HG03139 (cell line): ENCODE data around the gene FAM50B.
"Not testable (repeated sequence)": the region's sequence is repeated elsewhere in the genome, so short reads cannot be mapped to it uniquely, and the experiment has no call there.

ENCODE experiments used
- ATAC-seq: cut with Tn5 transposase; IDR thresholded peaks from one replicate; pipeline ENCODE4 v1.9.1; 2021; ENCODE audit not compliant: unreplicated experiment

The FAM50B gene

DNA sequence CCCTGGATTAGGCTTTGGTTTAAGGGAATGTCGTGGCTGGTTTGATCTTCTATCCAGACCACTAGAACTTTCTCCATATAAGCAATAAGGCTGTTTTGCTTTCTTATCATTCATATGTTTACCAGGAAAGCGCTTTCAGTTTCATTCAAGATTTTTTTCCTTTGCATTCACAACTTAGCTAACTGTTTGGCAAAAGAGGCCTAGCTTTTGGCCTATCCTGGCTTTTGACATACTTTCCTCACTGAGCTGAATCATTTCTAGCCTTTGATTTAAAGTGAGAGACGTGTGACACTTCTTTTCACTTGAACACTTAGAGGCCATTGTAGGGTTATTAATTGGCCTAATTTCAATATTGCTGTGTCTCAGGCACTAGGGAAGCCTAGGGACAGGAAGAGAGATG is 1.7 kb upstream of the FAM50B start:
- ATAC-seq, result no peak

DNA sequence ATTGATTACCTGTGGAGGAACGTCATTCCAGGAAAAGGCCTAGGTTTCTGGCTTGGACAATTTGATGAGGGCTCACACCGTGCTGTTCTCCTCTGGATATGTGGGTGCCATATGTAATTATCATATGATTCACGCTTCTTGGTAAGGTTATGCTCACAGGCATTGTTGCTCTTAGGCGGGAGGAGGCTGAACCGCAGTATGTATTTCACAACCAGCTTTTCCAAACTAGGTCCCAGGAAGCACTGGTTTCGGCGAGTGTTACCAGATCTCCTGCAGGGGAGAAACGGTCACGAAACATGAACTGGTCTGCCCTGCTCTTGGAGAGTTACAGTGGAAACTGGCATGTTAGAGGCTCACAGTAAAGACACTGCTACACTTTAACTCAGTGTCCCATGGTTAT is 793 bp upstream of the FAM50B start:
- no peak for ATAC-seq

DNA sequence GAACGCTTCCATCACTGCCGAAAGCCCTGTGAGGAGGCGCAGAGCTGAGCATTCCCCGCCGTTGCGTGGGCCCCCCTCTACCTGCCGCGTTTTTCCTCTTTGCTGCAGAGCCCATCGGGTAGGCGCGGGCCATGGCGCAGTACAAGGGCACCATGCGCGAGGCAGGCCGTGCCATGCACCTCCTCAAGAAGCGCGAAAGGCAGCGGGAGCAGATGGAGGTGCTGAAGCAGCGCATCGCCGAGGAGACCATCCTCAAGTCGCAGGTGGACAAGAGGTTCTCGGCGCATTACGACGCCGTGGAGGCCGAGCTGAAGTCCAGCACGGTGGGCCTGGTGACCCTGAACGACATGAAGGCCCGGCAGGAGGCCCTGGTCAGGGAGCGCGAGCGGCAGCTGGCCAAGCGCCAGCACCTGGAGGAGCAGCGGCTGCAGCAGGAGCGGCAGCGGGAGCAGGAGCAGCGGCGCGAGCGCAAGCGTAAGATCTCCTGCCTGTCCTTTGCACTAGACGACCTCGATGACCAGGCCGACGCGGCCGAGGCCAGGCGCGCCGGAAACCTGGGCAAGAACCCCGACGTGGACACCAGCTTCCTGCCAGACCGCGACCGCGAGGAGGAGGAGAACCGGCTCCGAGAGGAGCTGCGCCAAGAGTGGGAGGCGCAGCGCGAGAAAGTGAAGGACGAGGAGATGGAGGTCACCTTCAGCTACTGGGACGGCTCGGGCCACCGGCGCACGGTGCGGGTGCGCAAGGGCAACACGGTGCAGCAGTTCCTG is 693 bp downstream of the FAM50B start:
- no peak for ATAC-seq

DNA sequence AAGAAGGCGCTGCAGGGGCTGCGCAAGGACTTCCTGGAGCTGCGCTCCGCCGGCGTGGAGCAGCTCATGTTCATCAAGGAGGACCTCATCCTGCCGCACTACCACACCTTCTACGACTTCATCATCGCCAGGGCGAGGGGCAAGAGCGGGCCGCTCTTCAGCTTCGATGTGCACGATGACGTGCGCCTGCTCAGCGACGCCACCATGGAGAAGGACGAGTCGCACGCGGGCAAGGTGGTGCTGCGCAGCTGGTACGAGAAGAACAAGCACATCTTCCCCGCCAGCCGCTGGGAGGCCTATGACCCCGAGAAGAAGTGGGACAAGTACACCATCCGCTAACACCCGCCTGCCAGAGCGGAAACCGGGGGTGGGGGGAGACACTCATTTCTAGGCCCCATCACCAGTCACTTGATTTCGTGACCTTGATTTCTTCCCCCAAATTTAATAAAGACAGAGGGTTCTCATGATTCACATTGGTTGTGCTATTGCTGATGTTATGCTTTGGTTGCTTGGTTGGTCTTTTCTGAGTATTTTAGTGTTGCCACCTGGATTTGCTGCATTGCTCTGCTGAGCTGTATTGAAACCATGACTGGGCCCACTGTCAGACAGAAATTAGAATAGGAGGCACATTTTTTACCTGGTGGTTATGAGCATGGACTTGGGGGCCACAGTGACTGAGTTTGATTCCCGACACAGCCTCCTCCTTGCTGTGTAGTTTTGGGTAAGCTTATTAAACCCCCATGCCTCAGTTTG is 1.5 kb downstream of the FAM50B start:
- ATAC-seq, result no peak

DNA sequence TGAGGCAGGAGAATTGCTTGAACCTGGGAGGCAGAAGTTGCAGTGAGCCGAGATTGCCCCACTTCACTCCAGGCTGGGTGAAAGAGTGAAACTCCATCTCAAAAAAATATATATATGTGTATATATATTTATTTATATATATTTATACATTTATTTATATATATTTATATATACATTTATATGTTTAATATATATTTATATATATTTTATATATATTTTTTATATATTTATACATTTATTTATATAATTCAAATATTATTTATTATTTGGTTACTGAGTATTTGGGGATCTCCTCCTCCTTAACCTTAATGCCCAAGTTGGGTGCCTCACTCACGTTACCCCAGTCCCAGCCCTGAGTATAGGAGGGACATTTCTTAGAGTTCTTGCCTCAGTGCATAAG is 2.7 kb downstream of the FAM50B start:
- ATAC-seq, result no peak

DNA sequence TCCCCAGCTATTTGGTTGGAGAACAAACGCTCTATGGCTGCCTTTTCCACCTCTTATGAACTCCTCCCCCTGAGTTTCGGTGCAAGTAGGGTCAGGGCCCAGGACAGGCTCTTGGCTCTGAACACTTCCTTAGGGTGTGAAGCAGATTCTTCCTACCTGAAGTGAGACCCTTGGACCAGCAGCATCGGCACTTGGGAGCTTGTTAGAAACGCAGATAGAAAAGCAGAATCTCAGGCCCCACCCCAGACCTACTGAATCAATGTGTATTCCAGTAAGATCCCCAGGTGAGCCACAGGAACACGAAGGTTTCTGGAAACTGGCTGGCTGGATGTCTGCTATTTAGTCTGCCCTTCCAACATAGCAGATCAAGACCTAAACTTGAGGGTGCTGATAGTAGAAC is 3.2 kb downstream of the FAM50B start:
- no peak for ATAC-seq

DNA sequence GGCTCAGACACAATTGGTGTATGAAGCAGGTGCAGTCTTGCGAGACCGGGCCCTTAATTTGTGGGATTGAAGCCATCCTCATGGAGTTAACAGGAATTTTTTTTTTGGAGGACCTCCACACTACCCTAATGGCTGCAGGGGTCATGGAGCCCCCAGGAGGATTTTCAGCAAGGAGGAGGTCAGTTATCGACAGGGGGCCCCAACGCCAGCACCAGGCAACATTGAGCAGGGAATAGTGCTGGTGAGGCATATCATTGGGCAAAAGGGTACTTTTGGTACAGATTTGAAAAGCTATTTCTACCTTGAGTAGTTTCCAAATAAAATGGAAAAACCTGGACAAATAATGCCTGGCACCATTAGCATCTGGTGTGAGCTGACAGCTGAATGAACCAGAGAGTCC is 6.7 kb downstream of the FAM50B start:
- no peak for ATAC-seq

DNA sequence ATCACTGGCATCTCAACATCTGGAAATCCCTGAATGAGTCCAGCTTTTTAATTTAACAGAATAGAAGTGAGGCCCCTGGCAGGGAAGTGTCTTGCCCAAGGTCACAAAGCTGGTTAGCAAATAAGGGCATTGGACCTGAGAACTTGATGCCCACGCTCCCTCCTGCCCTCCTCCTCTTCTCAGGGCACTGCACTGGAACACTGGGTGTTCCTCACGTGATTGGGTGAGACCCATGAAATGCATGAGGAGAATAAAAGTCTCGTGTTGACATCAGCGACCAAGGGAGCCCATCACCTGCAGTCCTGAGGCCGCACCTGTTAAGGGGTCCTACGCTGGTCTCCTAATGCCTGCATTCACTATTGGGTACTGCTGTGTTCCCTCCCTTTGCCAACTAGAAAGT is 7.4 kb downstream of the FAM50B start:
- no peak for ATAC-seq

DNA sequence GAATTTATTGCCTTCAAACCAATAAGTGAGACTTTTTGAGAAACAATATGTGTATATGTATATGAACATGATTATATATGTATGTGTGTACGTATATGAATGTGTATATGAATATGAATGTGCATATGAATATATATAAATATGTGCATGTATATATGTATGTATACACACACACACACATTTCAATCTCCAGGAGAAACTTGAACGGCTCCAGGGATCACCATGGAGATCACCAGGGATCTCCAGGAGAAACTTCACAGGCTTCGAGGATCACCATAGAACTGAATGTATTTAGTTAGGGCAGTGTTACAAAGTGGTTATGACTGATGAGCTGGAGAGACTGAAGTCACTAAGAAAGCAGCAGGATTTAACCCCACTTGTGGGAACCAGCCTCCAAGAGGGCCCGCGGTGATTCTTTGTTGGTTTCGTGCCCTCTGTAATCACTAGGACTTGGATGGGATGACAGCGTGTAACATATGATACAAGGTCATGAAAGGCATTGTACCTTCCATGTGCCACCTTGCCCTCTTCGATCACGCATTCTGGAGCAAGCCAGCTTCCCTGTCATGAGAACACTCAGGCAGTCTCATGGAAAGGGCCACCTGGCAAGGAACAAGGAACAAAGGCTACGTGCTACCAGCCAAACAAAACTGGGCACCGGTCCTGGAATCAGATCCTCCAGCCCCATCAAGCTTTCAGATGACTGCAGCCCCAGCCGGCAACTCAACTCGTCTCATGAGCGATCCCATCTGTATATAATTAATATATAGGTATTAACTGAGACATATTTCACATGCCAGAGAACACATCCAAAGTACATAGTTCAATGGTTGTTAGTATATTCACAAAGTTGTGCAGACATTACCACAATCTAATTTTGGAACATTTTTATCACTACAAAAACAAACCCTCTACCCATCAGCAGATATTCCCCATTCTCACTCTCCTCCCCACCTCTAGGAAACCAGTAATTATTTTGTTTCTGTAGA is 8.6 kb downstream of the FAM50B start:
- ATAC-seq, result no peak

DNA sequence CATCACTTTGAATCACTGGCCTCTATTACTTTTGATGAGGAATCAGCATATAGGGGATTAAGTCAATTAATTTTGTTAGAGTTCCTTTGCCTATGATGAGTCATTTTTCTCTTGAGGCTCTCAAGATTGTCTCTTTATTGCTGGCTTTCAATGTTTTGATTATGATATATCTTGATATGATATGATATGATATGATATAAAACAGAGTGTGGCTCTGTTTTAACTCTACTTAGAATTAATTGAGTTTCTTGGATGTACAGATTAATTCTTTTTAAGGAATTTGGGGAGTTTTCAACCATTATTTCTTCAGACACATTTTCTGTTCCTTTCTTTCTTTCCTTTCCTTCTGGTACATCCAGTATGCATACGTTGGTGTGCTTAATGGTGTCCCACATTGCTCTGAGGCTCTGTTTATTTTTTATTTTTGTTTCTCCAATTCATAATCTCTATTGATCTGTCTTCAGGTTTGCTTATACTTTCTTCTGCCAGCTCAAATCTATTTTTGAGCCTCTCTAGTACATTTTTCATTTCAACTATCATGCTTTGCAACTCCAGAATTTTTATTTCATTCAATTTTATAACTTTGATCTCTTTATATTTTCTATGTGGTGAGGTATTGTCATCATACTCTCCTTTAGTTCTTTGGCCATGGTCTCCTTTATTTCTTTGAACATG is 10.8 kb downstream of the FAM50B start:
- ATAC-seq, result no peak

DNA sequence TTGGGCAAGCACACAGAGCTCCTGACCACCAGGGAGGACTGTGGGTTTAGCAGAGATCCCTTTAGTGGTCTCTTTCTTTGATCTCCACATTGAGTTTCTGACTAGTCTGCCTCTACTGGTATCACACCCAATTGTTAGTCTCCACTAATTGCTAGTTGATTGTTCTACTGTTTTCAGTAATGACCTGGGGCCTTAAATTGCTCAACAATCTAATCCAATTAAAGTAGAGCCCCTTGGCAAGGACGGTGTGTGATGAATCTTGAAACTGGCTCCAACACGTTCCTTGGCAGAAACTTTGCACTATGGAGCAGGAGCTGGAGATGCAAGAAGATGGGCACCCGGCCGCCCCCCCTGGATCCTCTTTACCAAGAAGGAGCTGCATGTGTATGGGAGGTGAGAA is 12.3 kb downstream of the FAM50B start:
- ATAC-seq, result no peak

DNA sequence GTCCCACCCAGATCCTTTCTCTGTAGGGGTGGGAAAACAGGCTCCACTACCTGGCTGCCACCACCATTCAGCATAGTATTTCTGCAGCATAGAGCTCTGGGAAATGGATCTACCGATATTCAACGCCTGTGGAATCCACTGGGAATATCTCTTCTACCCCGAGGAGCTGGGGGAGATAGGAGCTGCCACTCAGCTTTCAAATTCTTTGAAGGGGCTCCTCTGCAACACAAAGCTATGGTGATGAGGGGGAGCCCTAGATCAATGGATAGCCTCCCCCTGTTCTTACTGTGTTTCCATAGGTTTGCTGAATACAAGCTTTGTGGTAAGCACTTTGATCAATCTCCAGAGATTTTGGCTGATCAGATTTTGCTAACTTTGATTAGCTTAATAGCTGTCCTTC is 12.9 kb downstream of the FAM50B start:
- ATAC-seq, result no peak

DNA sequence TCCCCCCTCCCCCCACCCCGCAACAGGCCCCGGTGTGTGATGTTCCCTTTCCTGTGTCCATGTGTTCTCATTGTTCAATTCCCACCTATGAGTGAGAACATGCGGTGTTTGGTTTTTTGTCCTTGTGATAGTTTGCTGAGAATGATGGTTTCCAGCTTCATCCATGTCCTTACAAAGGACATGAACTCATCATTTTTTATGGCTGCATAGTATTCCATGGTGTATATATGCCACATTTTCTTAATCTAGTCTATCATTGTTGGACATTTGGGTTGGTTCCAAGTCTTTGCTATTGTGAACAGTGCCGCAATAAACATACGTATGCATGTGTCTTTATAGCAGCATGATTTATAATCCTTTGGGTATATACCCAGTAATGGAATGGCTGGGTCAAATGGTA is 14.1 kb downstream of the FAM50B start:
- ATAC-seq, result not testable (repeated sequence)

DNA sequence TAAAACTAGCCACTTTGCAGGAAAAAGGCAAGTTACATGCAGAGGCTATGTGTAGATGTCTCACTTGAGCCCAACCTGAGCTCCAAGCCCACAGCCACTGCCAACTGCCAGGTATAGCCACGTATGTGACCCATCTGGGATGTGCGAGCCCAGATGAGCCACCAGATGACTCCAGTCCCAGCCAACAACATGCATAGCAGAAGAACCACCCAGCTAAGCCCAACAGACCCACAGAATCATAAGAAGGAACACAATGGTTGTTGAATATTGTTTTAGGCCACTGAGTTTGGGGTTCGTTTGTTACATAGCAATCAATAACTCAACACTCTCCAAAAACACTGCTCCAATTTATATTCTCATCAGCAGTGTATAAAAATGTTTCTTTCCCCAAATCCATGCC is 16.3 kb downstream of the FAM50B start:
- ATAC-seq, result no peak

DNA sequence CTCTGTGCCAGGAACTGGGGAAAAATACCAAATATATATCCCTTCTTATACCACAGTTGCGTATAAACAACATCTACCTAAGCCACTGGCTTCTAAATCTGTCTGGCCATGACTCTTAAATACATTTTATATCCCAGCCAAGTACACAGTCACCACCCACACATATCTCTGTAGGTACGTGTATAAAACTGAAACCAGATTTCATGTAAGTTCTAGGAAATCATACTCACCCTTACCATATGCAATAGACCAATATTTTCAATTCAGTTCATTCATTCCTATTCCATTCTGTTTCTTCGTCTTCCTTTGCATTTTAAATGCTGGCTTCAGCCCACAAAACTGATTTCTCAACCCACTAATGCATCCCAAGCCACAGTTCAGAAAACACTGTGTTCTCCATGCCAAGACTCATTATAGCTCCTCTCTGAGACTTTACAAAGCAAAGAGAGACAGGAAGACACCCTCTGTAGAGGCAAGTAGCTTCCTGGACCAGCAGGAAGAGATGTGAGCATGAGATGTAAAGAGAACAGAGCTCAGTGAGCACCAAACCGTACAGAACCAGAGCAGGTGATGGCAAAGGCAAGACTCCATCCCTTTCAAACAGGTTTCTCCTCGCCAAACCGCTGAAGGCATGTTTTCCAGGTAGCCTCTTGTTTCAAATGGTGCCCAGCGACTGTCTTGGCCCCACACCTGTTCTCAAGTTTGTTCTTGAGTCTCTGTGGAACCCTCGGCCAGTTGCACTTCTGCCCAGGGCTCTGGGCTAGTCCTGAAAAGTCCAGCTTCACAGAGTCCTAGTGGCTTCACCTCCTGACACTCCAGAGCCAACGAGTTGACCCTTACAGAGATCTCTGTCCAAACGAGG is 18.7 kb downstream of the FAM50B start:
- no peak for ATAC-seq

DNA sequence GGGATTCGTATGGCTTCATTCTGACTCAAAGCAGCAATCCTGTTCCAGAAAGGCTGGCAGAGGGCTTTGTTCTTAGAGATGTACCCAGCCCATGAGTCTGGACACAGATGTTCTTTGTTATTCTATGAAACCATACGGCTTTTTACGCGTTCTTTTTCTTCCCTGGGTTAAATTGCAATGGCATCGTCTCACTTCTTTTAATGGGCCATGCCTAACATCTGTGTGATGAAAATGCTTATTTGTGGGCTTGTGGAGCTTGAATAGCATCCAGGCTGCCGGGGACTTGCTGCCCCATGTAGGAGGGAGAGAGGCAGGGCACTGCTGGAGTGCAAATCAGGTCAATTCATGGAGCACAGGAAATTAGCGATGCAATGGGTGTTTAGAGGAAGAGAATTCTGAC is 19.4 kb downstream of the FAM50B start:
- no peak for ATAC-seq

DNA sequence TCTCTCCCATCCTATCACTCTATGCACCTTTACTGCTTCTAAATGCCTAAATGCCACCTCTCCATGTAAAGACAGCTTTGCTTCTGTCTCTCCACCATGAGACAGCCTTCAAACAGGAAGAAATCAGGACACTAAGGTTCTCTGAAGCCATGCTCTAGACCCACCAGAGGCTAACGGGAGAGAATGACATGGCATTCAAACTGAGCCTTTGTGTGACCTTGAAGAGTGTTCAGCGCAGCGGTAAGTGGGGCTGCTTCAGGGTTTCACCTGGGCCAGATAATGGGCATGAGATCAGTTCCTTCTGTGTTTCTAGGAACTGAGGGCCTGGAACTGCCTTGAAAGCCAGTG is 20.1 kb downstream of the FAM50B start:
- no peak for ATAC-seq

DNA sequence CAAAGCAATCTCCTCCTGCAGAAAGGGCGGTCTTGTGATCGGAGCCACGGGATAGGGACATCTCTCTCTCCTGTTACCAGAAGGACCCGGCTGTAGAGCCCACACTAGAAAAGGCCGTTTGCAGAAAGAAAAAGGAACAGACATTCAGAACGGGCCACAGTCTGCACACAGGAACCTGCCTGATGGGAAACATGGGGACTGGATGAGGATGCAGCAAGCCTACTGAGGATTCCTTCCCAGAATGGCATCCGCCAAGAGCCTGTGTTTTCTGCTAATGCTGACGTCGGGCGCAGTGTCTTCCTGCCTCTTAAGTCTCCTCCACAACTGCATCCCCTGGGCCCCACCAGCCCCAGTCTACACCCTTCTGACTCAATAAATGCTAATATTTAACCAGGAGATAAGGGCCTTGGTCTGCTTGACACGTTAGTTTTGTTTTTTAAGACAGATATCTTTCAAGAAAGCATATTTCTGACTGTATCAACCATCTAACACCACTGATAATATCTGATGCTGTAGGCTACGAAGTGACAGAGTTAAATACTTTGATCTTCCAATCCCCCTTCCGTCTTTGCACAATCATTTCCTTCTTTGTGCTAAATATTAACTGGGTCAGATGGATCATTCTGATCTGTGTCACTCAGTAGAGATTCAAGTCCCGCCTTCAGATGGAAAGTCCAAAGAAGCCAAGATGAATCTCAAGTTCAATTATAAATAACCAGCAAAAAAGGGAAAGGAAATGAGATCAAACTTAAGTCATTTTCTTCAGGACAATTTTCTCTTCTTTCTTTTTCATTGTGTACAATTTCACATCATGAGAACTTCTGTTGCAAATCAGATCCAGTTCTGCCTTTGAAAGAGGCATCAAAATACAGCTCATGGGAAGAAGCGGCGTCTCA is 20.7 kb downstream of the FAM50B start:
- ATAC-seq, result no peak

DNA sequence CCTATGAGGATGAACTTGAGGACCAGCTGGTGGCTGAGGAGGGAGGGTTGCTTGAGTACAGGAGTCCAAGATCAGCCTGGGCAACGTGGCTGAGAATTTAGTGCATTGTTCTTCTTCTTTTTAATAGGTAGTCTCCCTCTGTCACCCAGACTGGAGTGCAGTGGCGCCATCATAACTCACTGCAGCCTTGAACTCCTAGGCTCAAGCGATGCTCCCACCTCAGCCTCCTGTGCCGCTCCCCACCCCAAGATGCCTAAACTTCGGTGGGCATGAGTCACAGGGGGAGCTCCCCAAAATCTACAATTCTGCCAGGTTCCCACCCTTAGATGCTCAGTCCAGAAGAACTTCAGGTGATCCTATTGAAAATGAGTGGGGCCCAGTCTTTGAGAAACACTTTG is 21.4 kb downstream of the FAM50B start:
- no peak for ATAC-seq
